GM23338 (cell line): Measurements from ENCODE around the gene RAMACL.

Experiments used
- CREB1 ChIP-seq: fragments of 250-450 bp; sonication (Bioruptor Pico); IDR thresholded peaks from 2 replicates; pipeline ENCODE4 v1.5.0; 2020; ENCODE audit warnings: low read depth, mild to moderate bottlenecking, moderate library complexity
- EZH2 ChIP-seq: fragments of 200-600 bp; sonication (generic); IDR thresholded peaks from one replicate; pipeline ENCODE4 v1.8.0; 2017; ENCODE audit warnings: antibody characterized with exemption, mild to moderate bottlenecking, low read depth; ENCODE audit not compliant: unreplicated experiment
- EZH2phosphoT487 ChIP-seq: fragments of 200-600 bp; sonication (generic); IDR thresholded peaks from one replicate; pipeline ENCODE4 v1.8.1; 2018; ENCODE audit warnings: antibody characterized with exemption; ENCODE audit not compliant: unreplicated experiment
- NANOG ChIP-seq: IDR thresholded peaks from 2 replicates; pipeline ENCODE4 v1.6.1; 2016; ENCODE audit warnings: antibody characterized with exemption, borderline replicate concordance
- POLR2AphosphoS5 ChIP-seq: IDR thresholded peaks from 2 replicates; pipeline ENCODE4 v1.6.1; 2016; ENCODE audit warnings: antibody characterized with exemption, low read depth
- TF ChIP-seq, protein P1 (sequence below), 2 experiments: fragments of 200-600 bp in 1 of 2; sonication (generic) in 1 of 2; conservative IDR thresholded peaks; 2 replicates each; pipeline versions ENCODE4 v1.5.1 to v1.6.1; 2016 to 2017; ENCODE audit warnings: antibody characterized with exemption in 2 of 2, low read depth in 2 of 2, mild to moderate bottlenecking in 2 of 2, moderate library complexity in 1 of 2
- TF ChIP-seq, protein P2 (sequence below): IDR thresholded peaks from one replicate; pipeline ENCODE4 v1.6.1; 2018; ENCODE audit warnings: antibody characterized with exemption; ENCODE audit not compliant: unreplicated experiment
- TF ChIP-seq, protein P3 (sequence below): IDR thresholded peaks from 2 replicates; pipeline ENCODE4 v1.6.1; 2016; ENCODE audit warnings: antibody characterized with exemption
- TF ChIP-seq, protein P4 (sequence below): fragments of 250-450 bp; sonication (Bioruptor Pico); IDR thresholded peaks from 2 replicates; pipeline ENCODE4 v1.5.0; 2020; ENCODE audit warnings: mild to moderate bottlenecking, moderate library complexity

DNA sequence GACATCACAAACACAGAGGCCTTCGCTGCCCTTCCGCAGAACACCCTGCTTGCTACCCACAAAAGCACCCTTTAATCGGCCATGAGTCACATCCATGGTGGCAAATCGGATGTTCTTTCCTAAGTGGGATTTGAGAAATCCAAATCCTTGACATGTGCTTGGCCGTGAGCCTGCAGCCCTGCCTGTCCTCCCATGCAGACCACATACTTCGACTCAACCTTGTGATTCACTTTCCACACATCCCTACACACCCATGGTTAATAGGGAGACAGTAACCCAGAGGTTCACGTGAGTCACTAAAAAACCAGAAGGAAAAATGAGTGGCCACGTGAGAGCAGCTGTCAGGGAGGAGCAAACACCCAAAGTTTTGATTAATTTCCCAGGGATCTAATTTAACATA is 19.4 kb downstream of the RAMACL start:
- TF ChIP-seq EZH2 (no peak), EZH2phosphoT487 (no peak), CREB1 (CRISPR knock-in tag) (no peak), POLR2AphosphoS5 (no peak), NANOG (no peak)
- TF ChIP-seq, protein P1, sequence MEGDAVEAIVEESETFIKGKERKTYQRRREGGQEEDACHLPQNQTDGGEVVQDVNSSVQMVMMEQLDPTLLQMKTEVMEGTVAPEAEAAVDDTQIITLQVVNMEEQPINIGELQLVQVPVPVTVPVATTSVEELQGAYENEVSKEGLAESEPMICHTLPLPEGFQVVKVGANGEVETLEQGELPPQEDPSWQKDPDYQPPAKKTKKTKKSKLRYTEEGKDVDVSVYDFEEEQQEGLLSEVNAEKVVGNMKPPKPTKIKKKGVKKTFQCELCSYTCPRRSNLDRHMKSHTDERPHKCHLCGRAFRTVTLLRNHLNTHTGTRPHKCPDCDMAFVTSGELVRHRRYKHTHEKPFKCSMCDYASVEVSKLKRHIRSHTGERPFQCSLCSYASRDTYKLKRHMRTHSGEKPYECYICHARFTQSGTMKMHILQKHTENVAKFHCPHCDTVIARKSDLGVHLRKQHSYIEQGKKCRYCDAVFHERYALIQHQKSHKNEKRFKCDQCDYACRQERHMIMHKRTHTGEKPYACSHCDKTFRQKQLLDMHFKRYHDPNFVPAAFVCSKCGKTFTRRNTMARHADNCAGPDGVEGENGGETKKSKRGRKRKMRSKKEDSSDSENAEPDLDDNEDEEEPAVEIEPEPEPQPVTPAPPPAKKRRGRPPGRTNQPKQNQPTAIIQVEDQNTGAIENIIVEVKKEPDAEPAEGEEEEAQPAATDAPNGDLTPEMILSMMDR (conservative IDR thresholded peaks at IDR 0.05; ENCODE audit: low read depth in 2 of 2) = no peak
- TF ChIP-seq, protein P2, sequence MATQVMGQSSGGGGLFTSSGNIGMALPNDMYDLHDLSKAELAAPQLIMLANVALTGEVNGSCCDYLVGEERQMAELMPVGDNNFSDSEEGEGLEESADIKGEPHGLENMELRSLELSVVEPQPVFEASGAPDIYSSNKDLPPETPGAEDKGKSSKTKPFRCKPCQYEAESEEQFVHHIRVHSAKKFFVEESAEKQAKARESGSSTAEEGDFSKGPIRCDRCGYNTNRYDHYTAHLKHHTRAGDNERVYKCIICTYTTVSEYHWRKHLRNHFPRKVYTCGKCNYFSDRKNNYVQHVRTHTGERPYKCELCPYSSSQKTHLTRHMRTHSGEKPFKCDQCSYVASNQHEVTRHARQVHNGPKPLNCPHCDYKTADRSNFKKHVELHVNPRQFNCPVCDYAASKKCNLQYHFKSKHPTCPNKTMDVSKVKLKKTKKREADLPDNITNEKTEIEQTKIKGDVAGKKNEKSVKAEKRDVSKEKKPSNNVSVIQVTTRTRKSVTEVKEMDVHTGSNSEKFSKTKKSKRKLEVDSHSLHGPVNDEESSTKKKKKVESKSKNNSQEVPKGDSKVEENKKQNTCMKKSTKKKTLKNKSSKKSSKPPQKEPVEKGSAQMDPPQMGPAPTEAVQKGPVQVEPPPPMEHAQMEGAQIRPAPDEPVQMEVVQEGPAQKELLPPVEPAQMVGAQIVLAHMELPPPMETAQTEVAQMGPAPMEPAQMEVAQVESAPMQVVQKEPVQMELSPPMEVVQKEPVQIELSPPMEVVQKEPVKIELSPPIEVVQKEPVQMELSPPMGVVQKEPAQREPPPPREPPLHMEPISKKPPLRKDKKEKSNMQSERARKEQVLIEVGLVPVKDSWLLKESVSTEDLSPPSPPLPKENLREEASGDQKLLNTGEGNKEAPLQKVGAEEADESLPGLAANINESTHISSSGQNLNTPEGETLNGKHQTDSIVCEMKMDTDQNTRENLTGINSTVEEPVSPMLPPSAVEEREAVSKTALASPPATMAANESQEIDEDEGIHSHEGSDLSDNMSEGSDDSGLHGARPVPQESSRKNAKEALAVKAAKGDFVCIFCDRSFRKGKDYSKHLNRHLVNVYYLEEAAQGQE = no peak
- TF ChIP-seq, protein P3, sequence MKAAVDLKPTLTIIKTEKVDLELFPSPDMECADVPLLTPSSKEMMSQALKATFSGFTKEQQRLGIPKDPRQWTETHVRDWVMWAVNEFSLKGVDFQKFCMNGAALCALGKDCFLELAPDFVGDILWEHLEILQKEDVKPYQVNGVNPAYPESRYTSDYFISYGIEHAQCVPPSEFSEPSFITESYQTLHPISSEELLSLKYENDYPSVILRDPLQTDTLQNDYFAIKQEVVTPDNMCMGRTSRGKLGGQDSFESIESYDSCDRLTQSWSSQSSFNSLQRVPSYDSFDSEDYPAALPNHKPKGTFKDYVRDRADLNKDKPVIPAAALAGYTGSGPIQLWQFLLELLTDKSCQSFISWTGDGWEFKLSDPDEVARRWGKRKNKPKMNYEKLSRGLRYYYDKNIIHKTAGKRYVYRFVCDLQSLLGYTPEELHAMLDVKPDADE = no peak
- TF ChIP-seq, protein P4, sequence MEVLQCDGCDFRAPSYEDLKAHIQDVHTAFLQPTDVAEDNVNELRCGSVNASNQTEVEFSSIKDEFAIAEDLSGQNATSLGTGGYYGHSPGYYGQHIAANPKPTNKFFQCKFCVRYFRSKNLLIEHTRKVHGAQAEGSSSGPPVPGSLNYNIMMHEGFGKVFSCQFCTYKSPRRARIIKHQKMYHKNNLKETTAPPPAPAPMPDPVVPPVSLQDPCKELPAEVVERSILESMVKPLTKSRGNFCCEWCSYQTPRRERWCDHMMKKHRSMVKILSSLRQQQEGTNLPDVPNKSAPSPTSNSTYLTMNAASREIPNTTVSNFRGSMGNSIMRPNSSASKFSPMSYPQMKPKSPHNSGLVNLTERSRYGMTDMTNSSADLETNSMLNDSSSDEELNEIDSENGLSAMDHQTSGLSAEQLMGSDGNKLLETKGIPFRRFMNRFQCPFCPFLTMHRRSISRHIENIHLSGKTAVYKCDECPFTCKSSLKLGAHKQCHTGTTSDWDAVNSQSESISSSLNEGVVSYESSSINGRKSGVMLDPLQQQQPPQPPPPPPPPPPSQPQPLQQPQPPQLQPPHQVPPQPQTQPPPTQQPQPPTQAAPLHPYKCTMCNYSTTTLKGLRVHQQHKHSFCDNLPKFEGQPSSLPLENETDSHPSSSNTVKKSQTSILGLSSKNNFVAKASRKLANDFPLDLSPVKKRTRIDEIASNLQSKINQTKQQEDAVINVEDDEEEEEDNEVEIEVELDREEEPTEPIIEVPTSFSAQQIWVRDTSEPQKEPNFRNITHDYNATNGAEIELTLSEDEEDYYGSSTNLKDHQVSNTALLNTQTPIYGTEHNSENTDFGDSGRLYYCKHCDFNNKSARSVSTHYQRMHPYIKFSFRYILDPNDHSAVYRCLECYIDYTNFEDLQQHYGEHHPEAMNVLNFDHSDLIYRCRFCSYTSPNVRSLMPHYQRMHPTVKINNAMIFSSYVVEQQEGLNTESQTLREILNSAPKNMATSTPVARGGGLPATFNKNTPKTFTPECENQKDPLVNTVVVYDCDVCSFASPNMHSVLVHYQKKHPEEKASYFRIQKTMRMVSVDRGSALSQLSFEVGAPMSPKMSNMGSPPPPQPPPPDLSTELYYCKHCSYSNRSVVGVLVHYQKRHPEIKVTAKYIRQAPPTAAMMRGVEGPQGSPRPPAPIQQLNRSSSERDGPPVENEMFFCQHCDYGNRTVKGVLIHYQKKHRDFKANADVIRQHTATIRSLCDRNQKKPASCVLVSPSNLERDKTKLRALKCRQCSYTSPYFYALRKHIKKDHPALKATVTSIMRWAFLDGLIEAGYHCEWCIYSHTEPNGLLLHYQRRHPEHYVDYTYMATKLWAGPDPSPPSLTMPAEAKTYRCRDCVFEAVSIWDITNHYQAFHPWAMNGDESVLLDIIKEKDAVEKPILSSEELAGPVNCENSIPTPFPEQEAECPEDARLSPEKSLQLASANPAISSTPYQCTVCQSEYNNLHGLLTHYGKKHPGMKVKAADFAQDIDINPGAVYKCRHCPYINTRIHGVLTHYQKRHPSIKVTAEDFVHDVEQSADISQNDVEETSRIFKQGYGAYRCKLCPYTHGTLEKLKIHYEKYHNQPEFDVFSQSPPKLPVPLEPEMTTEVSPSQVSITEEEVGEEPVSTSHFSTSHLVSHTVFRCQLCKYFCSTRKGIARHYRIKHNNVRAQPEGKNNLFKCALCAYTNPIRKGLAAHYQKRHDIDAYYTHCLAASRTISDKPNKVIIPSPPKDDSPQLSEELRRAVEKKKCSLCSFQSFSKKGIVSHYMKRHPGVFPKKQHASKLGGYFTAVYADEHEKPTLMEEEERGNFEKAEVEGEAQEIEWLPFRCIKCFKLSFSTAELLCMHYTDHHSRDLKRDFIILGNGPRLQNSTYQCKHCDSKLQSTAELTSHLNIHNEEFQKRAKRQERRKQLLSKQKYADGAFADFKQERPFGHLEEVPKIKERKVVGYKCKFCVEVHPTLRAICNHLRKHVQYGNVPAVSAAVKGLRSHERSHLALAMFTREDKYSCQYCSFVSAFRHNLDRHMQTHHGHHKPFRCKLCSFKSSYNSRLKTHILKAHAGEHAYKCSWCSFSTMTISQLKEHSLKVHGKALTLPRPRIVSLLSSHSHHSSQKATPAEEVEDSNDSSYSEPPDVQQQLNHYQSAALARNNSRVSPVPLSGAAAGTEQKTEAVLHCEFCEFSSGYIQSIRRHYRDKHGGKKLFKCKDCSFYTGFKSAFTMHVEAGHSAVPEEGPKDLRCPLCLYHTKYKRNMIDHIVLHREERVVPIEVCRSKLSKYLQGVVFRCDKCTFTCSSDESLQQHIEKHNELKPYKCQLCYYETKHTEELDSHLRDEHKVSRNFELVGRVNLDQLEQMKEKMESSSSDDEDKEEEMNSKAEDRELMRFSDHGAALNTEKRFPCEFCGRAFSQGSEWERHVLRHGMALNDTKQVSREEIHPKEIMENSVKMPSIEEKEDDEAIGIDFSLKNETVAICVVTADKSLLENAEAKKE (CRISPR knock-in tag) = no peak
